GM19328 (cell line): Measurements from ENCODE around the gene DPYSL3.

Source experiments
- ATAC-seq: cut with Tn5 transposase; IDR thresholded peaks from one replicate; pipeline ENCODE4 v1.9.1; 2021; ENCODE audit warnings: mild to moderate bottlenecking, moderate library complexity; ENCODE audit not compliant: unreplicated experiment

Gene DPYSL3

GRCh38 chr5:147515269-147515668, 5.4 kb upstream of the DPYSL3 start:
- ATAC-seq: no peak

GRCh38 chr5:147512659-147513379, 3.0 kb upstream of the DPYSL3 start:
- ATAC-seq: no peak

- no peak for ATAC-seq
Measured at GRCh38 chr5:147510885-147511284, 1.0 kb upstream of the DPYSL3 start.

- no peak for ATAC-seq
Measured at GRCh38 chr5:147509041-147509709, 693 bp downstream of the DPYSL3 start.

- no peak for ATAC-seq
Measured at GRCh38 chr5:147508711-147509040, 1.2 kb downstream of the DPYSL3 start.

- no peak for ATAC-seq
Measured at GRCh38 chr5:147507480-147508126, 2.3 kb downstream of the DPYSL3 start.

- ATAC-seq: no peak
Measured at GRCh38 chr5:147504535-147504934, 5.3 kb downstream of the DPYSL3 start.

- no peak for ATAC-seq
Measured at GRCh38 chr5:147504011-147504410, 5.9 kb downstream of the DPYSL3 start.

- no peak for ATAC-seq
Measured at GRCh38 chr5:147490989-147491388, 18.9 kb downstream of the DPYSL3 start.

- no peak for ATAC-seq
Measured at GRCh38 chr5:147487031-147487750, 22.7 kb downstream of the DPYSL3 start.

- no peak for ATAC-seq
Measured at GRCh38 chr5:147485814-147486213, 24.1 kb downstream of the DPYSL3 start.

GRCh38 chr5:147485046-147485445, 24.8 kb downstream of the DPYSL3 start:
- no peak for ATAC-seq

- ATAC-seq: no peak
Measured at GRCh38 chr5:147484708-147485020, 25.2 kb downstream of the DPYSL3 start.

- ATAC-seq: no peak
Measured at GRCh38 chr5:147483961-147484707, 25.7 kb downstream of the DPYSL3 start.

- no peak for ATAC-seq
Measured at GRCh38 chr5:147483188-147483790, 26.6 kb downstream of the DPYSL3 start.

GRCh38 chr5:147482706-147483180, 27.1 kb downstream of the DPYSL3 start:
- no peak for ATAC-seq

GRCh38 chr5:147481874-147482705, 27.8 kb downstream of the DPYSL3 start:
- no peak for ATAC-seq

GRCh38 chr5:147481376-147481775, 28.5 kb downstream of the DPYSL3 start:
- ATAC-seq: no peak

GRCh38 chr5:147479949-147480348, 29.9 kb downstream of the DPYSL3 start:
- no peak for ATAC-seq

- ATAC-seq: no peak
Measured at GRCh38 chr5:147479444-147479843, 30.4 kb downstream of the DPYSL3 start.
